Stimulated activated CD8-positive, alpha-beta memory T cell treated with anti-CD3 and anti-CD28 coated beads, Interleukin-7, amount 100 ng/mL, for 24 hours (primary cell): ENCODE measurements around the gene OSBPL6.
A peak's percentile ranks its signal among the peaks of the same experiment; 100 is the strongest.

Experiments
- DNase-seq: peaks from one replicate; pipeline ENCODE4 v3.0.0-alpha.2; 2020; ENCODE audit warnings: low read depth

Gene OSBPL6

GRCh38 chr2:178448968-178449661 lies 254.8 kb downstream of the OSBPL6 start:
- no peak for DNase-seq

- no peak for DNase-seq
Measured at GRCh38 chr2:178449700-178450523, 255.6 kb downstream of the OSBPL6 start.

- no peak for DNase-seq
Measured at GRCh38 chr2:178450524-178450773, 256.1 kb downstream of the OSBPL6 start.

DNA sequence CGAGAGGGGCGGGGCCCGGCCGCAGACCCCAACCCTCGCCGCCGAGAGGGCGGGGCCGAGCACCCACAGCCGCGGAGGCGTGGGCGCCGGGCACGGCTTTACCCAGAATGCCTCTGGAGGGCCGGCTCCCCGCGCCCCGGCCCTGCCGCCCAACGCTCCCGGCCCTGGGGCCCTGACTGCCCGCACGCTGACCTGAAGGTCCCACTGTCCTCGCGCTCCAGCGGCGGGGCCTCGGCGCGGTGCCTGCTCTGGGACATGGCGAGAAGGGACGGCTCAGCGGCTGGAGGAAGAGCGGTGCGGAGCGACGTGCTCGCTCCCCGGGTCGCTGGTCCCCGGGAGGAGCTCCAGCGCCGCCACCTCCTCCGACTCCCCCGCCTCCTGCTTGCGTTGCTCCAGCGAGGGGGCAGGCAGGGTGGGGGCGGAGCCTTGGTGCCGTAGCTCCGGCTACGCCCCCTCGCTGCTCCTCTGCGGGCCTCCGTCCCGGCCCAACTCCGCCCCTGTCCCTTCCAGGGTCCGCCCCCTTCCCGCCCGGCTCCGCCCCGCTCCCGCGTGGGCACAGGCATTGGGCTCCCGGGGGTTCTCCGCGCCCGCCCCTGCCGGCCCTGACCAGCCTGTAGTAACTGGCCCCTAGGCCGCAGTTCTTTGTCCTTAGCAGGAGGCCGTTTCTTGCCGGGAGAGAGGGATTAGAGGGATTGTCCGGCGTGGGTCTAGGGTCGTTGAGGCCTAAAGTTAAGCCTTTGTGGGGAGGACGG lies 256.6 kb downstream of the OSBPL6 start, which contains the start of the genes PJVK and PRKRA:
Gene PJVK (plus strand): TSS at position 605 of the 752 bp plus-strand sequence. CDS start 2,032 bp downstream, outside the sequence.
Gene PRKRA (minus strand): TSS at position 402 of the 752 bp plus-strand sequence. CDS start 145 bp downstream, at position 257.
- DNase-seq: peak; percentile 93

GRCh38 chr2:178452334-178452733 lies 258.0 kb downstream of the OSBPL6 start:
- no peak for DNase-seq
